ENCODE measurements around the gene ZNF580.

DNA sequence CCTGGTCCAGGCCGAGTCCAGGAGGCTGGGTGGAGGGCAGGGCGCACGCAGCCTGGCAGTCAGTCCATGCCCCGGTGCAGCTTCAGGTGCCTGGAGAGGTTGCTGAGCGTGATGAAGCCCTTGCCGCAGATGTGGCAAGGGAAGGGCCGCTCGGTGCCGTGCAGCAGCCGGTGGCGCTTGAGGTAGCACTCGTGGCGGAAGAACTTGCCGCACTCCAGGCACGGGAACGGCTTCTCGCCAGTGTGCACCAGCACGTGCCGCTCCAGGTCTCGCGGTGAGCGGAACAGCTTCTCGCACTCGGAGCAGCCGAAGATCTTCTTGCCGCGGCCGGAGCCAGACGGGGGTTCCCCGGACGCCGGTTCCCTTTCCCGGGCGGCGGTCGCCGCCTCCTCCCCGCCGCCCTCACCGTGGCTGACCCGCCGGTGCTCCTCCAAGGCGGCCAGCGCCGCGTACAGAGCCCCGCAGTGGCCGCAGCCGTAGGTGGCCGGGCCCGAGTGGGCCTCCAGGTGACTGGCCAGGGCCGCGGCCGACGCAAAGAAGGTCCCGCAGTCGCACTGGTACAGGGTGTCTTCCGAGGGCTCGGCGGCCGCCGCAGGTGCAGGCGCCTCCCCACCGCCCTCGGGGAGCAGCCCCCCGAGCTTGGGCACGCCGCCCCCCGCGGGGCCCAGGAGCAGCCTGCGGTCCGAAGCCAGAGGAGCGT is 48.3 kb upstream of the ZNF580 start:
- TF ChIP-seq CTCF (conservative IDR thresholded peaks at IDR 0.05; ENCODE audit: low read length): no peak
- no peak for TF ChIP-seq EZH2phosphoT487 (IDR thresholded peaks at IDR 0.05; ENCODE audit: borderline replicate concordance, low read depth, low read length)

Data from OCI-LY7 (cell line).